Activated CD8-positive, alpha-beta memory T cell treated with anti-CD3 and anti-CD28 coated beads, Interleukin-2, amount 10 ng/mL, durations not matched to agents 7 days and 5 days (primary cell): ENCODE results near the gene RNF20. TPM values are rescaled to one million over a fixed set of nuclear protein-coding genes. Genes with fewer than 3 reads are reported as not detected.
"Not testable (repeated sequence)": the region's sequence is repeated elsewhere in the genome, so short reads cannot be mapped to it uniquely, and the experiment has no call there.

Source experiments
- ATAC-seq: fragments of 150-1000 bp; cut with Tn5 transposase; one replicate; pipeline ENCODE4 v1.10.0; 2021; ENCODE audit warnings: moderate library complexity
- CTCF ChIA-PET: fragments of 350-600 bp; sonication (Branson Sonifier 250); formaldehyde crosslinking; loops from one replicate; lab custom pipeline; 2021; ENCODE audit warnings: antibody characterized with exemption; lab: Charles Lee
- DNase-seq: peaks from one replicate; pipeline ENCODE4 v3.0.0-alpha.2; 2020
- H3K27ac Mint-ChIP-seq: one replicate; pipeline ENCODE4 v1.8.0; 2021; ENCODE audit warnings: mild to moderate bottlenecking, mixed read lengths
- H3K27me3 Mint-ChIP-seq: one replicate; pipeline ENCODE4 v1.8.0; 2021; ENCODE audit warnings: mixed read lengths
- H3K36me3 Mint-ChIP-seq: one replicate; pipeline ENCODE4 v1.8.0; 2021; ENCODE audit warnings: mild to moderate bottlenecking, mixed read lengths
- H3K4me1 Mint-ChIP-seq: one replicate; pipeline ENCODE4 v1.8.0; 2021; ENCODE audit warnings: mixed read lengths
- H3K4me3 Mint-ChIP-seq: one replicate; pipeline ENCODE4 v1.8.0; 2021; ENCODE audit warnings: mild to moderate bottlenecking, moderate library complexity, mixed read lengths
- H3K9me3 Mint-ChIP-seq: one replicate; pipeline ENCODE4 v1.8.0; 2022; ENCODE audit warnings: low read depth, mixed read lengths
- total RNA-seq, 2 experiments: library from RNA; stranded (reverse); gene quantifications; one replicate each; pipeline ENCODE4 v1.2.3, GENCODE V29; 2021

Gene RNF20
- total RNA-seq, 2 experiments from 2014 or later = 39.0 to 40.6 TPM

- not testable (repeated sequence) for H3K27ac Mint-ChIP-seq, H3K4me3 Mint-ChIP-seq, DNase-seq, H3K9me3 Mint-ChIP-seq, ATAC-seq, H3K4me1 Mint-ChIP-seq, H3K27me3 Mint-ChIP-seq
- H3K36me3 Mint-ChIP-seq = peaks cover 71% of the 10 kb centered on the region
- CTCF ChIA-PET = interaction anchor here (0.7 kb wide), 1 partner anchor 91 kb away, joined by 3 read pairs; no protein-coding TSS in a partner anchor
Measured at GRCh38 chr9:101549472-101550098, 15.9 kb downstream of the RNF20 start.

GRCh38 chr9:101561740-101562139 lies 28.1 kb downstream of the RNF20 start:
- ATAC-seq (no peak), DNase-seq (no peak)
- Mint-ChIP-seq H3K4me1 (peaks cover 12% of the 10 kb centered on the region), H3K4me3 (no peak overlapping the region), H3K27ac (no peak overlapping the region), H3K36me3 (peaks cover 79% of the 10 kb centered on the region), H3K27me3 (no peaks in the 10 kb centered on the region), H3K9me3 (no peaks in the 10 kb centered on the region)
- CTCF ChIA-PET = no interaction called here

GRCh38 chr9:101562966-101563365 lies 29.3 kb downstream of the RNF20 start:
- H3K36me3 Mint-ChIP-seq = peaks cover 74% of the 10 kb centered on the region
- CTCF ChIA-PET = interaction anchor here (1.6 kb wide), 1 partner anchor 33 kb away, joined by 4 read pairs; no protein-coding TSS in a partner anchor
- H3K27me3 Mint-ChIP-seq = no peaks in the 10 kb centered on the region
- peaks cover 18% of the 10 kb centered on the region for H3K4me1 Mint-ChIP-seq
- DNase-seq (no peak), ATAC-seq (no peak)
- no peak overlapping the region for H3K4me3 Mint-ChIP-seq
- H3K9me3 Mint-ChIP-seq = no peaks in the 10 kb centered on the region
- no peak overlapping the region for H3K27ac Mint-ChIP-seq

- CTCF ChIA-PET = interaction anchor here (0.6 to 1.6 kb wide), 2 partner anchors 32 to 35 kb away, joined by 3 to 4 read pairs; no protein-coding TSS in a partner anchor
Measured at GRCh38 chr9:101564252-101564651, 30.6 kb downstream of the RNF20 start.

GRCh38 chr9:101566904-101567724 lies 33.5 kb downstream of the RNF20 start:
- H3K27ac Mint-ChIP-seq = no peak overlapping the region
- CTCF ChIA-PET = interaction anchor here (0.9 to 1.5 kb wide), 3 partner anchors 9 to 108 kb away, joined by 3 to 5 read pairs (median 3); no protein-coding TSS in a partner anchor
- no peaks in the 10 kb centered on the region for H3K9me3 Mint-ChIP-seq
- peaks cover 7% of the 10 kb centered on the region for H3K4me1 Mint-ChIP-seq
- H3K27me3 Mint-ChIP-seq = no peaks in the 10 kb centered on the region
- DNase-seq = peak; percentile 53
- no peak overlapping the region for H3K4me3 Mint-ChIP-seq
- peaks cover 47% of the 10 kb centered on the region for H3K36me3 Mint-ChIP-seq
- ATAC-seq = peak; percentile 58

More at GRCh38 chr9:101564252-101564651, 30.6 kb downstream of the RNF20 start:
- H3K27ac Mint-ChIP-seq = no peak overlapping the region
- DNase-seq (no peak), ATAC-seq (no peak)
- no peaks in the 10 kb centered on the region for H3K27me3 Mint-ChIP-seq
- no peaks in the 10 kb centered on the region for H3K9me3 Mint-ChIP-seq
- H3K4me1 Mint-ChIP-seq = peaks cover 18% of the 10 kb centered on the region
- H3K4me3 Mint-ChIP-seq = no peak overlapping the region
- peaks cover 70% of the 10 kb centered on the region for H3K36me3 Mint-ChIP-seq

- Mint-ChIP-seq H3K9me3 (no peaks in the 10 kb centered on the region), H3K4me3 (no peak overlapping the region), H3K27ac (no peak overlapping the region), H3K27me3 (no peaks in the 10 kb centered on the region), H3K4me1 (peaks cover 6% of the 10 kb centered on the region), H3K36me3 (peaks cover 41% of the 10 kb centered on the region)
- ATAC-seq = no peak
- no peak for DNase-seq
- CTCF ChIA-PET = interaction anchor here (0.9 to 1.5 kb wide), 3 partner anchors 8 to 109 kb away, joined by 3 to 5 read pairs (median 3); no protein-coding TSS in a partner anchor
Measured at GRCh38 chr9:101567725-101568350, 34.2 kb downstream of the RNF20 start.

GRCh38 chr9:101569741-101570501 lies 36.3 kb downstream of the RNF20 start:
- H3K9me3 Mint-ChIP-seq = no peaks in the 10 kb centered on the region

GRCh38 chr9:101571114-101571513 lies 37.5 kb downstream of the RNF20 start:
- H3K36me3 Mint-ChIP-seq = peaks cover 19% of the 10 kb centered on the region
- no peak overlapping the region for H3K27ac Mint-ChIP-seq
- CTCF ChIA-PET = no interaction called here
- ATAC-seq = no peak
- H3K27me3 Mint-ChIP-seq = no peaks in the 10 kb centered on the region
- no peak overlapping the region for H3K4me3 Mint-ChIP-seq
- H3K4me1 Mint-ChIP-seq = peaks cover 11% of the 10 kb centered on the region
- DNase-seq = no peak
- no peaks in the 10 kb centered on the region for H3K9me3 Mint-ChIP-seq

More at GRCh38 chr9:101569741-101570501, 36.3 kb downstream of the RNF20 start:
- no peak for DNase-seq
- Mint-ChIP-seq H3K27me3 (no peaks in the 10 kb centered on the region), H3K27ac (peak overlapping the region; percentile 56), H3K4me1 (peaks cover 11% of the 10 kb centered on the region), H3K4me3 (no peak overlapping the region), H3K36me3 (peaks cover 29% of the 10 kb centered on the region)
- ATAC-seq = no peak
- CTCF ChIA-PET = interaction anchor here (1.2 kb wide), 1 partner anchor 40 kb away, joined by 4 read pairs; no protein-coding TSS in a partner anchor

GRCh38 chr9:101572316-101572715 lies 38.7 kb downstream of the RNF20 start:
- Mint-ChIP-seq H3K4me1 (peaks cover 6% of the 10 kb centered on the region), H3K9me3 (no peaks in the 10 kb centered on the region), H3K4me3 (no peak overlapping the region), H3K36me3 (peaks cover 15% of the 10 kb centered on the region), H3K27me3 (no peaks in the 10 kb centered on the region), H3K27ac (no peak overlapping the region)
- CTCF ChIA-PET = no interaction called here
- DNase-seq = no peak
- ATAC-seq = no peak

GRCh38 chr9:101574731-101575333 lies 41.2 kb downstream of the RNF20 start:
- no peaks in the 10 kb centered on the region for H3K9me3 Mint-ChIP-seq
- CTCF ChIA-PET = no interaction called here
- H3K4me3 Mint-ChIP-seq = no peak overlapping the region
- H3K4me1 Mint-ChIP-seq = peaks cover 5% of the 10 kb centered on the region
- no peak for ATAC-seq
- DNase-seq = no peak
- peaks cover 3% of the 10 kb centered on the region for H3K36me3 Mint-ChIP-seq
- H3K27me3 Mint-ChIP-seq = no peaks in the 10 kb centered on the region
- no peak overlapping the region for H3K27ac Mint-ChIP-seq

GRCh38 chr9:101578378-101578777 lies 44.7 kb downstream of the RNF20 start:
- no peak overlapping the region for H3K27ac Mint-ChIP-seq
- no peaks in the 10 kb centered on the region for H3K9me3 Mint-ChIP-seq
- no peak overlapping the region for H3K4me3 Mint-ChIP-seq
- no peak for ATAC-seq
- no peaks in the 10 kb centered on the region for H3K27me3 Mint-ChIP-seq
- no peak for DNase-seq
- peaks cover 2% of the 10 kb centered on the region for H3K4me1 Mint-ChIP-seq
- CTCF ChIA-PET = no interaction called here
- H3K36me3 Mint-ChIP-seq = peaks cover 1% of the 10 kb centered on the region

- no peak overlapping the region for H3K4me3 Mint-ChIP-seq
- no peaks in the 10 kb centered on the region for H3K27me3 Mint-ChIP-seq
- H3K36me3 Mint-ChIP-seq = no peaks in the 10 kb centered on the region
- no peak overlapping the region for H3K27ac Mint-ChIP-seq
- ATAC-seq = no peak
- DNase-seq = no peak
- H3K4me1 Mint-ChIP-seq = no peaks in the 10 kb centered on the region
- CTCF ChIA-PET = no interaction called here
- H3K9me3 Mint-ChIP-seq = no peaks in the 10 kb centered on the region
Measured at GRCh38 chr9:101579711-101580545, 46.3 kb downstream of the RNF20 start.
